Urothelium cell line (cell line): ENCODE data around the gene DBN1.
A peak's percentile ranks its signal among the peaks of the same experiment; 100 is the strongest.

ENCODE experiments used
- DNase-seq: peaks from one replicate; pipeline ENCODE4 v3.0.0; 2011; ENCODE audit warnings: low spot score, mixed read lengths
- FAIRE-seq: peaks from 2 replicates; lab custom pipeline; 2011; peaks lifted over from hg19 to GRCh38; lab: Jason Lieb, UNC

The DBN1 gene

DNA sequence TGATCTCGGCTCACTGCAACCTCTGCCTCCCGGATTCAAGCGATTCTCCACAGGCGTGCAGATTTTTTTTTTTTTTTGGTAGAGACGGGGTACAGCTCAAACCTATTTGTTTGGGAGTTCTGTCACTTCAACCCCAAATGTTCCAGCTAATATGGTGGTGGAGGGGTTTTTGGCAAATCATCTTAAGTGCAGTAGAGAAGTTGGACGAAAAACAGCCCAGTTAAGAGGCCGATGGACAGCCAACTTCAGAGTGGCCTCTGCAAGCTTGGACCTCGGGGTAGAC, 27.6 kb downstream of the DBN1 start:
- DNase-seq (no peak), FAIRE-seq (no peak)

DNA sequence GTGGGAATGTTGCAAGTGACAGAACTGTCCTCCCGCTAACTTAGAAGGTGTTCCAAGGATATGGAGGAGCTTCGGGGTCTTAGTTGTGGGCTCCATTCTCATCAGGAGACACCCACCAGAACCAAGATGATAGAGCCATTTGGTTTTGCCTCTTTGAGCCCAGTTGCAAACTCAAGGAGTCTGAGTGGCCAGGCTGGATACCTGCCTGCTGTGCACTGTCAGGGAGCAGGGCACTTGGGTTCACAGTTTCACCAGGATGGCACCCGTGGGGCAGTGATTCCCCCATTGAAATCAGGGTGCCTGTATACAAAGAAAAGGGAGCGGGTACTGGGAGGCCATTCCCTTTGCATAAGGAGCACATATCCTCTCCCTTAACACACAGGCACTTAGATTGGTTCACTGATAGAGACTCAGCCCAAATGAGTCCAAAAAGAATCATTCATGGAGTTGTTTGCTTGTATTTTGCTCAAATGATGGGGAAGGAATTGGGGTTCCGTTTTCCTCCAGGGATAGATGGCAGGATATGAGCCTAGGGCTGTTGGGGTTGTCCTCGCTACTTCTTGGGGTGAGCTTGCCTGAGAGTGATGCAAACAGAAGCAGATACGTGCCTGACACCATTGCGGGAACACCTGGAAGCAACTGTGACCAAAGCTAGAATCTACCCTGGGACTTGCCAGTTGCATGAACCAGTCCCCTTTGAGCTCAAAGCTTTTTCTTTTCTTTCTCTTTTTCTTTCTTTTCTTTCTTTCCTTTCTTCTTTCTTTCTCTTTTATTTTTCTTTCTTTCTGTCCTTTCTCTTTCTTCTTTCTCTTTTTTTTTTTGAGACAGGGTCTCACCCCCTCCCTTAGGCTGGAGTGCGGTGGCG, 28.1 kb downstream of the DBN1 start:
- no peak for FAIRE-seq
- DNase-seq = no peak

DNA sequence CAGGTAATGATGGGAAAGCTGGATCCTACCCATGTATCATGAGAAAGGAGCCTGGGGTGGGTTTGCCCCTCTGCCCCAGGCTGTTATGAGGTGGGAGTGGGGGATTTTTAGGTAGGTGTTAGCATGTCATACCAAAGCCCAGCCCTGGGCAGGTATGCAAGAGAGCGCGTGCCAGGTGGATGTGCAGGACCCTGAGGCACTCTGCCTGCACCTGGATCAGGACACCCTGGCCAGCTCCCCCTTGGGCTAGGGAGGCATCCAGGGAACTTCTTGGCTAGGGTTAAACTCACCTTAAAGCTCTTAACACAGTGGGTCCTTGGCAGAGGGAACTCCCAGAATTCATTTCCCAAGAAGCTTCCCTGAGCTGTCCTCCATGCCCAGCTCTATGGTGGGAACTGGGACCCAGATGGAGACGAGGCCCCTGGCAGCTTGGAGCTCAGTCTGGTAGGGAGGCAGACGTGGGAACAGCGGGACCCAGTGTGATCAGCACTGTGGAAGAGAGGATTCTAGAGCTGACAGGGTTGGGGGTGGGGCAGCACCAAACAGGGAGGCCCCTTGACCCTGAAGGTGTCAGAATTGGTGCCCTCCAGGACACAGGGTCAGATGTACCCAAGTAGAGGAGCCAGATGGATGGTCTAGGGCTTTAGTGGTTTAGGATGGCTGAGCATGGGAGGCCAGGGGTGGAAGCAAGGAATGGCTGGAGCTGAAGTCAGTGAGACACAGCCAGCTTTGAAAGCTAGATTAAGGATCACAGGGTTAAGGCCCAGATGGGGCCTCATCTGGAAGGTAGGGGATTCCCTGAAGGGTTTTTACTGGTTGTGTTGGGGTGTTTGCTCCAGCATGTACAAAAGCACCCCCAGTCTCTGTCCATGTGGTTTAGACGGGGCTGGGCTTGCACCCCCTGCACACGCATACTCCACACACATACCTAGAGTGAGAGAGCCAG, 29.1 kb downstream of the DBN1 start:
- FAIRE-seq = no peak

DNA sequence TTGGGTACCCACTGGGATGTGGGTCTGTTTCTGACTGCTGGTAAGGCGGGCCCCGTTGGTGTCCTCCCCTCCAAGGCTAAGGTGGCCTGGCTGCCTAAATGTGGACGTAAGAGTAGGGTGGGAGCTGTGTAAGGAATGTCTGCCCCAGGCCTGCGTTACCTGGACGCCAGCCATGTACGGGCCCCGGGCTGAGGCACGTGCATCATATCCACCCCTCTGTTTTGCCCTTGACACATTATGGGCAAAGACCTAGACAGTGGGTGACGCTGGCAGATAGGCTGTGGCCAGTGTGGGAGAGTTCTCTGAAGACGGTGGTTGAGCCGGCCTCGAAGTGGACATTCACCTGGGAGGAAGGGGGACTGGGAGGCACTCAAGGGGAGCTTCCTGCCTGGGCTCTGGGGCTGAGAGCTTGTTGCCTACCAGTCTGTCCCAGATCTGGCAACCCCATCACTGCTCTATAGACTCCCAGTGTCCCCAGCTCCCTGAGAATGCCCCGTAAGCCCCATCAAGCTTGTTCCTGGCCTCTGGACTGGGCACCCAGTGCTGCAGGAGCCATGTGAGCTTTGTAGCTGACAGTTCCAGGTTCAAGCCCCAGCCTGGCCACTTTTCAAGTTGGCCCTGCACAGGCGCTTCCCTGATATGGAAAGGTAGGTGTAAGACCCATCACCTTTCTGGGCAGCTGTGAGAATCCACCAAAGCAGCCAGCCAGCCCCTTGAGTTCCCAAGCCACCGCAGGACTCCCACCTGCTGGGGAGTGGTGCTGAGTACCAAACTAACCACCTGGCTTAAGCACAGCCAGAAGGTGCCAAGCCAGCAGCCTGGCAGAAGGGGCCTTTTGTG, 30.1 kb downstream of the DBN1 start:
- DNase-seq (no peak), FAIRE-seq (no peak)

More for the DNA sequence above, 29.1 kb downstream of the DBN1 start:
- DNase-seq = no peak

DNA sequence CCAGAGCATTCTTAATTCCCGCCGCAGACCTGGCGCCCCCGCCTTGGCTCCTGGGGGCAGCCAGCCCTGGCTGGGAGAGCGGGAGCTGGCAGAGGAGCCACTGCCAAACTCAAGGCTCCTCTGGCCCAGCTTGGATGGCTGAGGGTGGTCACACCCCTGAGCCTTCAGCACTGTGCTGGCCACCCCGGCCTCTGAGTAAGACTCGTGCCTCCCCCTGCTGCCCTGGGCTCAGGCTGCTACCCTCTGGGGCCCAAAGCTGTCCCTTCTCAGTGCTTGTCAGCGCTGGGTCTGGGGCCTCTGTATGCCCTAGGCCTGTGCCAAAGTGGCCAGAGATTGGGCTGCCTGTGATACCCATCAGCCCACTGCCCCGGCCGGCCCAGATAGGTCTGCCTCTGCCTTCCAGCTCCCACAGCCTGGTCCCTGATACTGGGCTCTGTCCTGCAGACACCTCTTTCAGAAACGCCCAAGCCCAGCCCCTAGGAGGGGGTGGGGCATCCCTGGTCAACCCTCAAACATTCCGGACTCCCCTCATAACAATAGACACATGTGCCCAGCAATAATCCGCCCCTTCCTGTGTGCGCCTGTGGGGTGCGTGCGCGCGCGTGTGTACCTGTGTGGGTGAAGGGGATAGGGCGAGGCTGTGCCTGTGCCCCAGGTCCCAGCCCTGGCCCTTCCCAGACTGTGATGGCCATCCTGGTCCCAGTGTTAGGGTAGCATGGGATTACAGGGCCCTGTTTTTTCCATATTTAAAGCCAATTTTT, 31.2 kb downstream of the DBN1 start:
- FAIRE-seq (no peak), DNase-seq (no peak)

DNA sequence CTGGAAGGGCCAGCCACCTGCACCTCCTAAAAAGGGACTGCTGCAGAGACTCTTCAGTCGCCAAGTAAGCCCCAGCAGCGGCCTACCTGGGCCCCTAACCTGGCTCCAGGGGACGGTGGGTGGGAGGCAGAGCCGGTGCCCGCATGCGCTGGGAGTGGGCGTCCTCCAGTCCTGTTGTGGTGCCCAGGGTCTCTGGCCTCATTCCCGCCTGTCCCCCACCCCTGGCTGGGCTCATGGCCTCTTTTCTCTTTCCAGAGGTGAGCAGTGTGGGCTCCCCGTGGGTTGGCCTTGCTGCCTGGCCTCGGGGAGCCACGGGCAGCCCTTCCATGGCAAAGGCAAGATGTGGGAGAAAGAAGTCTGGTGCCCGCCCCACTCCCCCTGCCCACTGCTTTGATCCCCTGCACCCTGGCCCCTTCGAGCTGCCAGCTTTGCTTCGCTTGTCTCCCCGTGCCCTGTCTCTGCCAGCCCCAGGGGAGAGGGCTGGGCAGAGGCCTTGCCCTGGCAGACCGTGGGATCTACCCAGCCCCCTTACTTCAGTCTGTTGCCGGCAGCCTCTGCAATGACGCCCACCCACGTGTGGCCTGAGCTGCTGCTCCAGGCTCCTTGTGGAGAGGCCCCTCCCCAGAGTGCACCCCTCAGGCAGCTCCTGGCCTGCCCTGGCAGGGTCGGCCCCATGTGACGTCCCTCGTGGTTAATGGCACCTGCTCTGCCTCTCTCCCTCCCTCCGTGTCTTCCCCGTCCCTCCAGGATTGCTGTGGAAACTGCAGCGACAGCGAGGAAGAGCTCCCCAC, 32.2 kb downstream of the DBN1 start:
- DNase-seq = no peak
- no peak for FAIRE-seq

DNA sequence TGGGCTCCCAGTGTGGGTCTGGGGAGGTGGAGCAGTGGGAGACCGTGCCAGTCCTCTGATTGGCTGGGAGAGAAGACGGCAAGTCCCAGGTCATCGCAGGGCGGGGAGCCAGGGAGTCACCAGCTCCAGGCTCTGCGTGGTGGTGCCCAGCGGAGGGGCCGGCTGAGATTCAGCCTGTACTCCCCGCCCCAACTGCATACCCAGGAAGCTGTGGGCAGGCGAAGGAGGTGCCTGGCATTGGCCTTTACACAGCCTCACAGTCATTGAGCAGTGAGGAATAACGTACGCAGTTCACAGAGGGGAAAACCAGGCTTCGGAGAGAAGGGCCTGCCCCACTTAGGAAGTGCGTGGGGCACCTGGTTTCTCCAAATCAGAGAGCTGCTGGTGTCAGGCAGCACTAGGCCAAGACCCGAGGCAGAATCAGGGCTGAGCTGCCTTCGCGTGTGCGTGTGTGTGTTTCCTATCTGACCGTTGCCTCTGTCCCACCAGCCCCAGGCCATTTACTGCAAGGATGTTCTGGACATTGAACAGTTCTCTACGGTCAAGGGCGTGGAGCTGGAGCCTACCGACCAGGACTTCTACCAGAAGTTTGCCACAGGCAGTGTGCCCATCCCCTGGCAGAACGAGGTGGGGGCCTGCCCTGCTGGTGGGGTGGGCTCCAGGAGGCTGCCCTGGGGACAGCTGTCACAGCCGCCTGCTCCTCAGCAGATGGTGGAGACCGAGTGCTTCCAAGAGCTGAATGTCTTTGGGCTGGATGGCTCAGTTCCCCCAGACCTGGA, 33.0 kb downstream of the DBN1 start:
- DNase-seq (no peak), FAIRE-seq (no peak)

DNA sequence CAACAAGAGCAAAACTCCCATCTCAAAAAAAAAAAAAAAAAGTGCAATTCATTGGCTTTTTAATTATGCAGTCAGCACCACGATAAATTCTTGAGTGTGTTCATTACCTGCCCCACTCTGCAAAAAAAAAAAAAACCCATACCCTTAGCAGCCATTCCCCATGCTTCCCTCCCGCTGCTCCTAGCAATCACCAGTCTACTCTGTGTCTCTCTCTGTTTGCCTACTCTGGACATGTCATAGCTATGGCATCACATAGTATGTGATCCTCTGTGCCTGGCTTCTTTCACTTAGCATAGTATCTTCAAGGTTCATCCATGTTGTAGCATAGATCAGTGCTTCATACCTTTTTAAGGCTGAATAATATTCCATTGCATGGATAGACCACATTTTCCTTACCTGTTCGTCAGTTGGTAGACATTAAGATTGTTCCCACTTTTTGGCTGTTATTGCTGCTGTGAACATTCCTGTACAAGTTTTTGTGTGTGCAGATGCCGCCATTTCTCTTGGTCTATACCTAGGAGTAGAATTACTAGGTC, 33.8 kb downstream of the DBN1 start:
- DNase-seq = no peak
- no peak for FAIRE-seq

DNA sequence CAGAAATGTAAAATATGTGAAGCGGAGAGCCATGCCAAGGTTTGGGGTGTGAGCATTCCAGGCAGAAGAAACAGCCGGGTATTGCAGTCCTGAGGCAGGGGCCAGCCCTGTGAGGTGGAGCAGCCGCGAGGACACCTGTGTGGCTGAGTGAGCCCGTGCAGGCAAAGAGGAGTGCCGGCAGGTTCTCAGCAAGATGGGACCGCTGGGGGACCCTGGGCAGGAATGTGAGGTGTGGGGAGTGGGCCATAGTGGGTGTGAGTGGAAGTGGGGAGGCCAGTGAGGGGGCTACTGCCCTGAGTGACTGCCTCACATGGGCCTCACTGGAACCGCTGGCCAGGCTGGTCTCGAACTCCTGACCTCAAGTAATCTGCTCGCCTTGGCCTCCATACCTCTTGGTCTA, 35.0 kb downstream of the DBN1 start:
- DNase-seq = no peak
- FAIRE-seq = no peak

DNA sequence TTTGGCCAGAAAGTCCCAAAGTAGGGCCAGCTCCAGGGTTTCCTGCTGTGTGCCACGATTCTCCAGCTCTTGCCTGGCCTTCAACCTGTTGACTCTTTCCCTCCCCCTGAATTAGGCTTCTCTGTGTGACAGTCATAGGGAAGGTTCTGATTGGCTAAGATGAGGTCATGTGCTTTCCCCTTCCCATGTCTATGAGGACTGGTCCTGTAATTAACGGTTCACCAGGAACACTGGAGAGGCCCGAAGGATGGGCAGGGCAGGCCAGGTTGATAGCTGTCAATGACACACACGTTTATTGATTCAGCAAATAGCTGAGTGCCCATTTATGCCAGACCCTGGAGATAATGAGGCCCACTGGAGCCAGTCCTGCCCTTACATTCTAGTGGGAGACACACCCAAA, 35.8 kb downstream of the DBN1 start:
- DNase-seq (no peak), FAIRE-seq (no peak)

DNA sequence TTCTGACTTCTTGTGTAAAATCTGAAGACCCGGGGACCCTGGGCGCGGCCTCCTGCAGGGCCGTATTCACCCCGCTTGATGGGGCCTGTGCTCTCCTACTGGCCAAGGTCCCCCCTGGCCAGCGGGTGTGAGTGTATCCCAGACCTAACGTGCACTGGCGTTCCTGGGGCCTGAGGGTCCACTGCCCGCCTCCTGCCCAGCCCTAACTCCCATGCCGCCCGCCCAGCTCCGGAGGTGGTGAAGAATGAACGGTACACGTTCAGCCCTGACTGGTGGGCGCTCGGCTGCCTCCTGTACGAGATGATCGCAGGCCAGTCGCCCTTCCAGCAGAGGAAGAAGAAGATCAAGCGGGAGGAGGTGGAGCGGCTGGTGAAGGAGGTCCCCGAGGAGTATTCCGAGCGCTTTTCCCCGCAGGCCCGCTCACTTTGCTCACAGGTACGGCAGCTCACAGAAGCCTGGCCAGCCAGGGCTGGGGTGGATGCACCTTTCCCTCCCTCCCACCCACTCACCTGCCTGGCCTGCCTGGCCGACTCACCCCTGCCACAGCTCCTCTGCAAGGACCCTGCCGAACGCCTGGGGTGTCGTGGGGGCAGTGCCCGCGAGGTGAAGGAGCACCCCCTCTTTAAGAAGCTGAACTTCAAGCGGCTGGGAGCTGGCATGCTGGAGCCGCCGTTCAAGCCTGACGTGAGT, 37.4 kb downstream of the DBN1 start:
- peak; percentile 71 for FAIRE-seq
- no peak for DNase-seq

DNA sequence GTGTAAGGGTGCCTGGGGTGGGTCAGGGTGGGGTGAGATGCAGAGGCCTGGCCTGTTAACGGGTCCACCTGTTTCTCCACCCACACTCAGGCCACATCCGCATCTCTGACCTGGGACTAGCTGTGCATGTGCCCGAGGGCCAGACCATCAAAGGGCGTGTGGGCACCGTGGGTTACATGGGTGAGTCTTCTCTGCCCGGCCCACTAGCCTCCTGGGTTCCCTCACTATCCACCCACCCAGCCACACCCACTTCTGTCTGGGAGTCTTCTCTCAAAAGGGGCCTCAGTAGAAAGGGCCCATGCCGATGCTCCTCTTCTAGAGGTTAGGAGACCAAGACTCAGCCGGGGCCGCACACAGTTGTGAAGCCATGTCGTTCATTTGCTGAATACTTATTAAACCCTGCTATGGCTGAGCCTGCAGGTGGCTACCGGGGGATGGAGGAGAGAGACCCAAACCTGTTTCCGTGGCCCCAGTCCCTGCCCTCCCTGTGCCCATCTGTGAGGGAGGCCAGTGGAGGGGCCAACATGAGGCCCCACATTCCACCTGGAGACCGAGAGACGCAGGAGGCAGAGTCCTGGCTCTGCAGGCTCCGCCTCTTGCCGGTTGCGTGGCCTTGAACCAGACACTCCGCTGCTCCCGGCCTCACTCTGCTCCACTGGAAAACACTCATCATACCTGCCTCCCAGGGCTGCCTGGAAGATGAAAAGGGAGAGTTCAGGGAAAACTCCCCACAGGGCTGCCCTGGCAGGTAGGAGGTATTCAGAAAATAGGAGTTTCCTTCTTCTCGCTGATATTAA, 38.3 kb downstream of the DBN1 start:
- FAIRE-seq (no peak), DNase-seq (no peak)

DNA sequence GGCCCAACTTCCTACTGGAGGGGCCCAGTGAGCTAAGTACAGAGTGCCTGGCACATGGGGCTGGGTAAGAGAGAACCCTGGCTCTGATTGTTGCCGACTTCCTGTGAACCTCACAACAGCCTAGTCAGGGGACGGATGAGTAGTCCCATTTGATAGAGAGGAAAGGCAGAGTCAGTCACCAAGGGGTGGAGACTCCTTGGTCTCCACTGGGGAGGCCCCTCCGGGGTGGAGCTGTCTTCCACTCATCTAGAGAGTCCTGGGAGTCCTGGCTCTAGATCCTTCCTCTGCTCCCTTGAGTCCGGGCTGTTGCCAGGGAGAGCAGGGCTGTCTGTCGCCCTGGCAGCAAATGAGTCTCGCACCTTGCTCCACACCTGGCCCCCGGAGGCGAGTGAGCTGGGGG, 39.0 kb downstream of the DBN1 start:
- no peak for DNase-seq

DNA sequence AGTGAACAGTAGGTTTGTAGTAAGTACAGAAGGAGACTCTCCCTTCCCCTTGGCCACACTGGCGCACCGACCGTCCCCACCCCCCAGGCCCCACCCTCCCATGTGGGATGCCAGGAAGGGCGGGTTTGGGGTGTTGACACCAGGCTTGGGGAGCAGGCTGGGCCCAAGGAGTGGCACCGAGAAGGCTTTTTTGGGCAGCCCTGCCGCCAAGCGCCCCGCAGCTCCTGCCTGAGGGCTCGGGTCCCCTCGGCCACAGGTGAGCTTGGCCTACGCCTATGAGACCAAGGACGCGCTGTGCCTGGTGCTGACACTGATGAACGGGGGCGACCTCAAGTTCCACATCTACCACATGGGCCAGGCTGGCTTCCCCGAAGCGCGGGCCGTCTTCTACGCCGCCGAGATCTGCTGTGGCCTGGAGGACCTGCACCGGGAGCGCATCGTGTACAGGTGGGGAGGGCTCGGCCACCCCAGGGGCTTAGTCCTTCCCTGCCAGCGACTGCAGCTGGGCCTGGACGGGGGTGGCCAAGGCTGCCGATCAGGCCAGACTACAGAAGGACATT, 39.7 kb downstream of the DBN1 start:
- FAIRE-seq = no peak
- no peak for DNase-seq

More for the DNA sequence above, 39.0 kb downstream of the DBN1 start:
- no peak for FAIRE-seq

DNA sequence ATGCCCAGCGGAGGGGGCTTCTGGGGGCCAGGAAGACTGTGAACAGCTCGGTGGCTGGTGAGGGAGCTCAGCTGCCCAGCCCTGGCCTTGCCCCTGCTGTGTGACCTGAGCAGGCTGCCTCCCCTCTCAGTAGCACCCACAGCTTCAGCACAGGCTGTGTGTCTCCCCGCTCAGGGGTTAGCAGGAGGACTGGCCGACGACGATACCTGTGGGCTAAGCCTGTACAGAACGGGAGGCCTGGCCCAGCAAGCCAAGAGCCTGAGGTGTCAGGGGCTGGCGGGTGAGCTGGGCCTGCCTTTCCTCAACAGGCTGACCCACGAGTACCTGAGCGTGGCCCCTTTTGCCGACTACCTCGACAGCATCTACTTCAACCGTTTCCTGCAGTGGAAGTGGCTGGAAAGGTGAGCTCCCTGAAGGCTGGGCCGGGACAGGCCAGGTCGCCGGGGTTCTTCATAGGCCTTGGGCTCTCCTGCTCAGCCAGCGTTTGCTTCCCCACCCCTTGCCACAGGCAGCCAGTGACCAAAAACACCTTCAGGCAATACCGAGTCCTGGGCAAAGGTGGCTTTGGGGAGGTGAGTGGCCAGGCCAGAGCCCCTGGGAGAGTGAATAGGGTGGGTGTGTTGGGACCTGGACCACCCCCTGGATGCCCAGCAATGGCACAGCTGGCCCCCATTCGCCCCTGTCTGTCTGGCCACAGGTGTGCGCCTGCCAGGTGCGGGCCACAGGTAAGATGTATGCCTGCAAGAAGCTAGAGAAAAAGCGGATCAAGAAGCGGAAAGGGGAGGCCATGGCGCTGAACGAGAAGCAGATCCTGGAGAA, 40.4 kb downstream of the DBN1 start:
- no peak for FAIRE-seq
- DNase-seq = no peak
